NOMO-1 treated with dmso at 0.1 percent for 144 hours (cell line): ENCODE data around the gene TICAM2.
"Not testable (repeated sequence)": the region's sequence is repeated elsewhere in the genome, so short reads cannot be mapped to it uniquely, and the experiment has no call there.

ENCODE experiments used
- DNase-seq: peaks from one replicate; lab custom pipeline; 2025; ENCODE audit not compliant: unreplicated experiment; lab: John Stamatoyannopoulos, UW

Gene TICAM2

GRCh38 chr5:115601701-115602590, at the start of gene TICAM2:
Gene TICAM2, minus strand, starts transcription at chr5:115602479. Its CDS starts 21,223 bp downstream, at chr5:115581256.
- DNase-seq, result peak; percentile 31

- DNase-seq, result no peak
Measured at GRCh38 chr5:115649541-115649940, 47.3 kb upstream of the TICAM2 start.

- no peak for DNase-seq
Measured at GRCh38 chr5:115648056-115648455, 45.8 kb upstream of the TICAM2 start.

GRCh38 chr5:115645386-115645785, 43.1 kb upstream of the TICAM2 start:
- not testable (repeated sequence) for DNase-seq

- DNase-seq, result no peak
Measured at GRCh38 chr5:115644046-115644445, 41.8 kb upstream of the TICAM2 start.

GRCh38 chr5:115641948-115642347, 39.7 kb upstream of the TICAM2 start:
- no peak for DNase-seq

GRCh38 chr5:115640274-115640673, 38.0 kb upstream of the TICAM2 start:
- no peak for DNase-seq

- no peak for DNase-seq
Measured at GRCh38 chr5:115639377-115639776, 37.1 kb upstream of the TICAM2 start.

- no peak for DNase-seq
Measured at GRCh38 chr5:115637507-115637906, 35.2 kb upstream of the TICAM2 start.

- no peak for DNase-seq
Measured at GRCh38 chr5:115636008-115636407, 33.7 kb upstream of the TICAM2 start.

- peak; percentile 78 for DNase-seq
Measured at GRCh38 chr5:115634343-115635132, 32.3 kb upstream of the TICAM2 start.

GRCh38 chr5:115629903-115630302, 27.6 kb upstream of the TICAM2 start:
- DNase-seq, result no peak

- no peak for DNase-seq
Measured at GRCh38 chr5:115627295-115627865, 25.1 kb upstream of the TICAM2 start.

- no peak for DNase-seq
Measured at GRCh38 chr5:115626445-115626823, 24.2 kb upstream of the TICAM2 start.

- peak; percentile 98 for DNase-seq
Measured at GRCh38 chr5:115625579-115626444, 23.5 kb upstream of the TICAM2 start, which contains the start of gene TMED7. Gene TMED7, minus strand, starts transcription at chr5:115626036. Its CDS starts 244 bp downstream, at chr5:115625792.

- DNase-seq, result no peak
Measured at GRCh38 chr5:115624994-115625393, 22.7 kb upstream of the TICAM2 start.

- DNase-seq, result no peak
Measured at GRCh38 chr5:115623658-115624057, 21.4 kb upstream of the TICAM2 start.

- no peak for DNase-seq
Measured at GRCh38 chr5:115621365-115621900, 19.2 kb upstream of the TICAM2 start.

- no peak for DNase-seq
Measured at GRCh38 chr5:115616892-115617291, 14.6 kb upstream of the TICAM2 start.

- DNase-seq, result no peak
Measured at GRCh38 chr5:115616472-115616871, 14.2 kb upstream of the TICAM2 start.
